H54 (cell line): ENCODE measurements around the gene MB.

Source experiments
- DNase-seq: peaks from one replicate; pipeline ENCODE4 v3.0.0; 2011; ENCODE audit warnings: low spot score, mixed read lengths; ENCODE audit not compliant: insufficient read length
- FAIRE-seq: peaks from 3 replicates; lab custom pipeline; 2011; peaks lifted over from hg19 to GRCh38; lab: Jason Lieb, UNC
- POLR2A ChIP-seq: IDR thresholded peaks from 2 replicates; pipeline ENCODE4 v1.6.1; 2011; ENCODE audit warnings: low read depth, mild to moderate bottlenecking, low read length

MB gene

GRCh38 chr22:35590634-35591295 is 26.4 kb downstream of the MB start:
- FAIRE-seq = no peak
- no peak for TF ChIP-seq POLR2A
- no peak for DNase-seq

GRCh38 chr22:35589756-35590093 is 27.4 kb downstream of the MB start:
- DNase-seq = no peak
- TF ChIP-seq POLR2A = no peak
- no peak for FAIRE-seq

GRCh38 chr22:35589071-35589755 is 27.9 kb downstream of the MB start:
- peak; percentile 75 for DNase-seq
- no peak for TF ChIP-seq POLR2A
- FAIRE-seq = peak; percentile 43

GRCh38 chr22:35587896-35588295 is 29.2 kb downstream of the MB start:
- FAIRE-seq = no peak
- no peak for TF ChIP-seq POLR2A
- no peak for DNase-seq

GRCh38 chr22:35587447-35587870 is 29.7 kb downstream of the MB start:
- DNase-seq (no peak), FAIRE-seq (no peak)
- TF ChIP-seq POLR2A = no peak

- no peak for DNase-seq
- TF ChIP-seq POLR2A = no peak
- FAIRE-seq = no peak
Observed at GRCh38 chr22:35586771-35587170, 30.4 kb downstream of the MB start.

- FAIRE-seq (no peak), DNase-seq (peak; percentile 61)
- no peak for TF ChIP-seq POLR2A
Observed at GRCh38 chr22:35582861-35583670, 34.1 kb downstream of the MB start.

GRCh38 chr22:35582218-35582860 is 34.8 kb downstream of the MB start:
- no peak for FAIRE-seq
- DNase-seq = no peak
- no peak for TF ChIP-seq POLR2A

GRCh38 chr22:35581023-35581413 is 36.1 kb downstream of the MB start:
- no peak for DNase-seq
- no peak for TF ChIP-seq POLR2A
- no peak for FAIRE-seq

GRCh38 chr22:35580351-35581022 is 36.6 kb downstream of the MB start:
- DNase-seq (no peak), FAIRE-seq (no peak)
- TF ChIP-seq POLR2A = no peak

- DNase-seq (no peak), FAIRE-seq (no peak)
- TF ChIP-seq POLR2A = no peak
Observed at GRCh38 chr22:35578836-35579575, 38.1 kb downstream of the MB start.

GRCh38 chr22:35577799-35578659 is 39.1 kb downstream of the MB start:
- no peak for TF ChIP-seq POLR2A
- FAIRE-seq (no peak), DNase-seq (no peak)
